Stimulated activated naive CD8-positive, alpha-beta T cell treated with anti-CD3 and anti-CD28 coated beads, Interleukin-15, amount 100 ng/mL, for 72 hours (primary cell): ENCODE measurements around the gene PTPRN2.
"Not testable (repeated sequence)": the region's sequence is repeated elsewhere in the genome, so short reads cannot be mapped to it uniquely, and the experiment has no call there.

ENCODE experiments used
- ATAC-seq: fragments of 150-1000 bp; cut with Tn5 transposase; 2 replicates; pipeline ENCODE4 v1.10.0; 2021; ENCODE audit warnings: mild to moderate bottlenecking, moderate library complexity
- DNase-seq, 2 donors: peaks; one replicate each; pipeline ENCODE4 v3.0.0; 2021 to 2022
- H3K27ac Mint-ChIP-seq, 2 donors: one replicate each; pipeline ENCODE4 v1.8.0; 2022; ENCODE audit warnings: mild to moderate bottlenecking in 2 of 2, mixed read lengths in 2 of 2, moderate library complexity in 2 of 2
- H3K27me3 Mint-ChIP-seq: one replicate; pipeline ENCODE4 v1.8.0; 2022; ENCODE audit warnings: mixed read lengths
- H3K4me1 Mint-ChIP-seq: one replicate; pipeline ENCODE4 v1.8.0; 2022; ENCODE audit warnings: mild to moderate bottlenecking, mixed read lengths
- H3K4me3 Mint-ChIP-seq, 2 donors: one replicate each; pipeline ENCODE4 v1.8.0; 2022; ENCODE audit warnings: mild to moderate bottlenecking in 2 of 2, mixed read lengths in 2 of 2, moderate library complexity in 1 of 2
- H3K9me3 Mint-ChIP-seq, 2 donors: one replicate each; pipeline ENCODE4 v1.8.0; 2022; ENCODE audit warnings: mixed read lengths in 2 of 2

PTPRN2 gene

GRCh38 chr7:157984423-157985163 is 603.0 kb downstream of the PTPRN2 start:
- H3K27me3 Mint-ChIP-seq = no peaks in the 10 kb centered on the region
- ATAC-seq (no peak), DNase-seq (no peak)
- no peaks in the 10 kb centered on the region for H3K4me1 Mint-ChIP-seq
- no peaks in the 10 kb centered on the region for H3K9me3 Mint-ChIP-seq
- H3K27ac Mint-ChIP-seq = peak overlapping the region in 1 of 2 donors; percentile 77
- H3K4me3 Mint-ChIP-seq = no peak overlapping the region

- H3K4me1 Mint-ChIP-seq = no peaks in the 10 kb centered on the region
- DNase-seq (no peak), ATAC-seq (no peak)
- H3K27me3 Mint-ChIP-seq = no peaks in the 10 kb centered on the region
- no peak overlapping the region for H3K27ac Mint-ChIP-seq
- no peak overlapping the region for H3K4me3 Mint-ChIP-seq
- no peaks in the 10 kb centered on the region for H3K9me3 Mint-ChIP-seq
These were observed 603.9 kb downstream of the PTPRN2 start for GRCh38 chr7:157983502-157984422.

- Mint-ChIP-seq H3K4me1 (no peaks in the 10 kb centered on the region), H3K27me3 (no peaks in the 10 kb centered on the region), H3K9me3 (no peaks in the 10 kb centered on the region)
These were observed 605.8 kb downstream of the PTPRN2 start for GRCh38 chr7:157981778-157982177.

GRCh38 chr7:157980774-157981173 is 606.8 kb downstream of the PTPRN2 start:
- Mint-ChIP-seq H3K27me3 (no peaks in the 10 kb centered on the region), H3K4me1 (no peaks in the 10 kb centered on the region), H3K9me3 (peaks cover 0 to 2% of the 10 kb centered on the region in 2 donors), H3K4me3 (no peak overlapping the region), H3K27ac (no peak overlapping the region)
- no peak for ATAC-seq
- no peak for DNase-seq

More at GRCh38 chr7:157981778-157982177, 605.8 kb downstream of the PTPRN2 start:
- no peak overlapping the region for H3K4me3 Mint-ChIP-seq
- ATAC-seq (no peak), DNase-seq (no peak)
- H3K27ac Mint-ChIP-seq = no peak overlapping the region

GRCh38 chr7:157980341-157980731 is 607.3 kb downstream of the PTPRN2 start:
- not testable (repeated sequence) for H3K4me3 Mint-ChIP-seq, H3K27me3 Mint-ChIP-seq, ATAC-seq, H3K9me3 Mint-ChIP-seq, H3K27ac Mint-ChIP-seq, H3K4me1 Mint-ChIP-seq, DNase-seq

- Mint-ChIP-seq H3K9me3 (peaks cover 5 to 12% of the 10 kb centered on the region in 2 donors), H3K27me3 (no peaks in the 10 kb centered on the region), H3K4me1 (no peaks in the 10 kb centered on the region), H3K27ac (no peak overlapping the region), H3K4me3 (no peak overlapping the region)
- no peak for ATAC-seq
- DNase-seq = no peak
These were observed 607.8 kb downstream of the PTPRN2 start for GRCh38 chr7:157979636-157980340.

- DNase-seq (no peak), ATAC-seq (no peak)
- Mint-ChIP-seq H3K9me3 (peaks cover 5 to 22% of the 10 kb centered on the region in 2 donors), H3K27me3 (no peaks in the 10 kb centered on the region), H3K4me1 (no peaks in the 10 kb centered on the region), H3K27ac (no peak overlapping the region), H3K4me3 (no peak overlapping the region)
These were observed 608.9 kb downstream of the PTPRN2 start for GRCh38 chr7:157978766-157979165.

- ATAC-seq (no peak), DNase-seq (no peak)
- H3K4me3 Mint-ChIP-seq = no peak overlapping the region
- peaks cover 5 to 28% of the 10 kb centered on the region in 2 donors for H3K9me3 Mint-ChIP-seq
- H3K27ac Mint-ChIP-seq = no peak overlapping the region
- H3K27me3 Mint-ChIP-seq = no peaks in the 10 kb centered on the region
- H3K4me1 Mint-ChIP-seq = no peaks in the 10 kb centered on the region
These were observed 609.7 kb downstream of the PTPRN2 start for GRCh38 chr7:157977717-157978496.

GRCh38 chr7:157977306-157977705 is 610.3 kb downstream of the PTPRN2 start:
- H3K27me3 Mint-ChIP-seq = no peaks in the 10 kb centered on the region
- ATAC-seq (no peak), DNase-seq (no peak)
- H3K9me3 Mint-ChIP-seq = peaks cover 5 to 32% of the 10 kb centered on the region in 2 donors
- H3K4me3 Mint-ChIP-seq = no peak overlapping the region
- H3K4me1 Mint-ChIP-seq = no peaks in the 10 kb centered on the region
- H3K27ac Mint-ChIP-seq = no peak overlapping the region

GRCh38 chr7:157976406-157976805 is 611.2 kb downstream of the PTPRN2 start:
- no peaks in the 10 kb centered on the region for H3K27me3 Mint-ChIP-seq
- H3K27ac Mint-ChIP-seq = no peak overlapping the region
- peaks cover 12 to 41% of the 10 kb centered on the region in 2 donors for H3K9me3 Mint-ChIP-seq
- no peak overlapping the region for H3K4me3 Mint-ChIP-seq
- DNase-seq (no peak), ATAC-seq (no peak)
- H3K4me1 Mint-ChIP-seq = no peaks in the 10 kb centered on the region

- Mint-ChIP-seq H3K4me1 (no peaks in the 10 kb centered on the region), H3K27me3 (no peaks in the 10 kb centered on the region), H3K4me3 (no peak overlapping the region), H3K27ac (peak overlapping the region; percentile 69 to 74), H3K9me3 (peaks cover 16 to 44% of the 10 kb centered on the region in 2 donors)
- ATAC-seq = no peak
- DNase-seq = no peak
These were observed 611.9 kb downstream of the PTPRN2 start for GRCh38 chr7:157975401-157976372.

- no peak for DNase-seq
- ATAC-seq = no peak
- H3K9me3 Mint-ChIP-seq = peaks cover 22 to 54% of the 10 kb centered on the region in 2 donors
- peak overlapping the region in 1 of 2 donors; percentile 69 for H3K27ac Mint-ChIP-seq
- H3K4me3 Mint-ChIP-seq = no peak overlapping the region
- no peaks in the 10 kb centered on the region for H3K27me3 Mint-ChIP-seq
- no peaks in the 10 kb centered on the region for H3K4me1 Mint-ChIP-seq
These were observed 612.9 kb downstream of the PTPRN2 start for GRCh38 chr7:157974678-157975230.

- no peak overlapping the region for H3K27ac Mint-ChIP-seq
- DNase-seq (no peak), ATAC-seq (no peak)
- no peak overlapping the region for H3K4me3 Mint-ChIP-seq
- no peaks in the 10 kb centered on the region for H3K27me3 Mint-ChIP-seq
- H3K4me1 Mint-ChIP-seq = no peaks in the 10 kb centered on the region
- peaks cover 26 to 60% of the 10 kb centered on the region in 2 donors for H3K9me3 Mint-ChIP-seq
These were observed 613.5 kb downstream of the PTPRN2 start for GRCh38 chr7:157973971-157974677.
